B cell (primary cell): ENCODE data around the gene FLVCR1. TPM values are rescaled to one million over a fixed set of nuclear protein-coding genes. Genes with fewer than 3 reads are reported as not detected.
"Not testable (repeated sequence)": the region's sequence is repeated elsewhere in the genome, so short reads cannot be mapped to it uniquely, and the experiment has no call there.

ENCODE experiments used
- ATAC-seq: fragments of 200-7000 bp; cut with Tn5 transposase; one replicate; pipeline ENCODE4 v1.10.0; 2021; ENCODE audit warnings: low read depth, mild to moderate bottlenecking, moderate number of reproducible peaks, moderate library complexity
- CTCF ChIA-PET: fragments of 350-600 bp; sonication (Branson Sonifier 250); formaldehyde crosslinking; loops from one replicate; lab custom pipeline; 2021; ENCODE audit warnings: antibody characterized with exemption, inconsistent platforms; lab: Charles Lee
- POLR2A ChIA-PET: fragments of 350-600 bp; sonication (Branson Sonifier 250); formaldehyde crosslinking; loops from one replicate; lab custom pipeline; 2021; ENCODE audit warnings: antibody characterized with exemption; lab: Charles Lee
- DNase-seq: peaks from one replicate; pipeline ENCODE4 v3.0.0; 2013
- H2AFZ ChIP-seq: 2 replicates; pipeline ENCODE4 v1.6.1; 2012; ENCODE audit warnings: mild to moderate bottlenecking, low read depth, low read length; ENCODE audit not compliant: insufficient read depth, poor library complexity, severe bottlenecking
- H3K27ac ChIP-seq, 2 donors: 1 replicate in 1 of 2; 2 replicates in 1 of 2; pipeline ENCODE4 v1.5.1; 2012 to 2013; ENCODE audit warnings: low read length in 2 of 2, mild to moderate bottlenecking in 2 of 2, moderate library complexity in 1 of 2
- H3K27me3 ChIP-seq, 4 experiments: fragments of 200-600 bp in 1 of 4; sonication (generic) in 1 of 4; replicated peaks in 1 of 4; 1 replicate in 2 of 4; 2 replicates in 2 of 4; pipeline versions ENCODE4 v1.6.1 to v1.7.0; 2013 to 2016; ENCODE audit warnings: low read length in 3 of 4, mild to moderate bottlenecking in 2 of 4, mixed read lengths in 1 of 4, moderate library complexity in 1 of 4; ENCODE audit not compliant: insufficient read depth in 4 of 4, control insufficient read depth in 3 of 4; ENCODE audit errors: control extremely low read depth in 1 of 4
- H3K36me3 ChIP-seq, 2 experiments: replicated peaks in 1 of 2; 1 replicate in 1 of 2; 2 replicates in 1 of 2; pipeline versions ENCODE4 v1.6.1 to v1.7.1; 2013; ENCODE audit warnings: low read length in 1 of 2; ENCODE audit not compliant: insufficient read depth in 2 of 2, control insufficient read depth in 1 of 2; ENCODE audit errors: control extremely low read depth in 1 of 2, extremely low read depth in 1 of 2
- H3K4me1 ChIP-seq, 2 donors: fragments of 200-600 bp in 1 of 2; sonication (generic) in 1 of 2; 1 replicate in 1 of 2; 2 replicates in 1 of 2; pipeline versions ENCODE4 v1.5.1 to v1.6.1; 2013 to 2017; ENCODE audit warnings: low read length in 2 of 2; ENCODE audit not compliant: control insufficient read depth in 2 of 2, insufficient read depth in 2 of 2
- H3K4me2 ChIP-seq: replicated peaks from 2 replicates; pipeline ENCODE3; 2012; ENCODE audit warnings: mild to moderate bottlenecking, low read depth, low read length; ENCODE audit not compliant: poor library complexity, severe bottlenecking
- H3K4me3 ChIP-seq, 5 experiments: fragments of 200-600 bp in 1 of 5; sonication (generic) in 1 of 5; 1 replicate in 3 of 5; 2 replicates in 2 of 5; pipeline versions ENCODE4 v1.5.1 to v1.7.0; 2011 to 2016; ENCODE audit warnings: low read length in 4 of 5, mild to moderate bottlenecking in 4 of 5, low read depth in 2 of 5, control low read depth in 1 of 5, moderate library complexity in 1 of 5; ENCODE audit not compliant: insufficient read depth in 1 of 5; ENCODE audit errors: control extremely low read depth in 1 of 5, extremely low read depth in 1 of 5
- H3K79me2 ChIP-seq: fragments of 200-600 bp; sonication (generic); one replicate; pipeline ENCODE4 v1.6.0; 2016; ENCODE audit warnings: low read length; ENCODE audit not compliant: control insufficient read depth, insufficient read depth
- H3K9ac ChIP-seq: fragments of 200-600 bp; sonication (generic); 2 replicates; pipeline ENCODE4 v1.6.1; 2017; ENCODE audit warnings: mild to moderate bottlenecking, low read length, moderate library complexity
- H3K9me3 ChIP-seq, 3 donors: one replicate each; pipeline versions ENCODE4 v1.6.1 to v1.7.1; 2013; ENCODE audit warnings: low read length in 2 of 3; ENCODE audit not compliant: control insufficient read depth in 2 of 3, insufficient read depth in 1 of 3; ENCODE audit errors: control extremely low read depth in 1 of 3
- H4K20me1 ChIP-seq: 2 replicates; pipeline ENCODE4 v1.6.0; 2012; ENCODE audit warnings: mild to moderate bottlenecking, low read length; ENCODE audit not compliant: insufficient read depth, control insufficient read depth, poor library complexity, severe bottlenecking
- H3K27ac Mint-ChIP-seq: one replicate; pipeline ENCODE4 v1.8.0; 2021; ENCODE audit warnings: mixed read lengths
- H3K27me3 Mint-ChIP-seq: one replicate; pipeline ENCODE4 v1.8.0; 2021; ENCODE audit warnings: mixed read lengths
- H3K4me1 Mint-ChIP-seq: one replicate; pipeline ENCODE4 v1.8.0; 2021; ENCODE audit warnings: mixed read lengths
- H3K4me3 Mint-ChIP-seq: one replicate; pipeline ENCODE4 v1.8.0; 2021; ENCODE audit warnings: mixed read lengths
- H3K9me3 Mint-ChIP-seq: one replicate; pipeline ENCODE4 v1.8.0; 2022; ENCODE audit warnings: mixed read lengths; ENCODE audit not compliant: insufficient read depth
- CTCF ChIP-seq: fragments of 200-600 bp; IDR thresholded peaks from one replicate; pipeline ENCODE4 v1.8.0; 2022; ENCODE audit warnings: antibody characterized with exemption, mild to moderate bottlenecking
- EZH2 ChIP-seq: IDR thresholded peaks from 2 replicates; pipeline ENCODE4 v1.6.1; 2012; ENCODE audit warnings: borderline replicate concordance, low read depth, mild to moderate bottlenecking, moderate library complexity, low read length; ENCODE audit not compliant: insufficient read depth, poor library complexity, severe bottlenecking
- WGBS: methylation state at CpG from one replicate; pipeline ENCODE4 v1.1.5; 2013; ENCODE audit warnings: missing lambda C conversion rate; ENCODE audit not compliant: insufficient coverage; 5-methylcytosine and 5-hydroxymethylcytosine counted together
- intact Hi-C: fragments of 100-400 bp; cut with micrococcal nuclease; formaldehyde crosslinking; loops from one replicate; pipeline ENCODE4 v1.10.0; 2022
- polyA plus RNA-seq: library from polyadenylated mRNA; depleted of rRNA; stranded (reverse); fragments of >200 nt; gene quantifications from 2 replicates; pipeline ENCODE4 v1.2.3, GENCODE V29; 2012
- total RNA-seq, 2 donors: library from RNA; stranded (reverse); fragments of 120-200 nt in 1 of 2; gene quantifications; 1 replicate in 1 of 2; 2 replicates in 1 of 2; pipeline versions ENCODE4 v1.2.3 to v1.2.4, GENCODE V29; 2013 to 2022

The FLVCR1 gene
- total and polyA plus RNA-seq, 2 donors (not counting 1 experiment from before 2014, with no cell fraction given): 3.9 to 19.2 TPM

GRCh38 chr1:212863345-212863744 is 5.3 kb downstream of the FLVCR1 start:
- H3K4me3 ChIP-seq, H3K36me3 ChIP-seq, DNase-seq, H3K9me3 Mint-ChIP-seq, H3K27ac ChIP-seq, H3K4me2 ChIP-seq, CTCF ChIA-PET, H3K27ac Mint-ChIP-seq, H3K4me3 Mint-ChIP-seq, intact Hi-C loops, H2AFZ ChIP-seq, POLR2A ChIA-PET, H3K9me3 ChIP-seq, H3K9ac ChIP-seq, H3K27me3 ChIP-seq, ATAC-seq, H3K27me3 Mint-ChIP-seq, H4K20me1 ChIP-seq: not testable (repeated sequence)
- 96% methylated on average over 4 of the region's 10 CpGs for WGBS
- Histone ChIP-seq H3K4me1 (peaks cover 20 to 21% of the 10 kb centered on the region in 2 donors), H3K79me2 (peaks cover 13% of the 10 kb centered on the region)
- H3K4me1 Mint-ChIP-seq: peaks cover 14% of the 10 kb centered on the region

GRCh38 chr1:212864201-212864600 is 6.1 kb downstream of the FLVCR1 start:
- intact Hi-C loops: no loop called here
- ChIA-PET CTCF (no interaction called here), POLR2A (no interaction called here)
- no peak overlapping the region for H3K4me3 ChIP-seq
- peaks cover 14% of the 10 kb centered on the region in 2 donors for H3K4me1 ChIP-seq
- Mint-ChIP-seq H3K4me3 (no peak overlapping the region), H3K9me3 (no peaks in the 10 kb centered on the region), H3K27ac (no peak overlapping the region), H3K27me3 (no peaks in the 10 kb centered on the region), H3K4me1 (peaks cover 8% of the 10 kb centered on the region)
- no peak for TF ChIP-seq EZH2
- TF ChIP-seq CTCF: no peak
- no peak overlapping the region for H3K27ac ChIP-seq
- 100% methylated on average over 4 of the region's 4 CpGs for WGBS
- DNase-seq: no peak
- no peak overlapping the region for H3K4me2 ChIP-seq
- H4K20me1 ChIP-seq: no peaks in the 10 kb centered on the region
- peaks cover 3 to 7% of the 10 kb centered on the region in 2 experiments for H3K36me3 ChIP-seq
- no peak overlapping the region for H3K9ac ChIP-seq
- H3K27me3 ChIP-seq: no peaks in the 10 kb centered on the region
- peaks cover 4% of the 10 kb centered on the region for H3K79me2 ChIP-seq
- H3K9me3 ChIP-seq: peaks cover 0 to 1% (median 0%) of the 10 kb centered on the region in 3 donors
- H2AFZ ChIP-seq: no peak overlapping the region
- ATAC-seq: no peak
